Kidney capillary endothelial cell (primary cell): ENCODE data around the gene POLE2.
"Not testable (repeated sequence)": the region's sequence is repeated elsewhere in the genome, so short reads cannot be mapped to it uniquely, and the experiment has no call there.

ENCODE experiments used
- DNase-seq: peaks from one replicate; pipeline ENCODE4 v3.0.0-alpha.2; 2018; ENCODE audit warnings: low spot score

POLE2 gene

DNA sequence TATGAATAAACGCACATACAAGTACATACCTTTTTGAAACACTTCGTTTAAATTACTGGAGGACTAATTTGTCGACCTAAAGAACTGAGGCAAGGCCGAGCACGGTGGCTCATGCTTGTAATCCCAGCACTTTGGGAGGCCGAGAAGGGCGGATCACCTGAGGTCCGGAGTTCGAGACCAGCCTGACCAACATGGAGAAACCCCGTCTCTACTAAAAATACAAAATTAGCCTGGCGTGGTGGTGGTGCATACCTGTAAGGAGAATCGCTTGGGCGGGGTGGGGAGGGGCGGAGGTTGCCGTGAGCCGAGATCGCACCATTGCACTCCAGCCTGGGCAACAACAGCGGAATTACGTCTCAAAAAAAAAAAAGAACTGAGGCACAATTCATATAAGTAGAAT, 68.7 kb downstream of the POLE2 start:
- not testable (repeated sequence) for DNase-seq

DNA sequence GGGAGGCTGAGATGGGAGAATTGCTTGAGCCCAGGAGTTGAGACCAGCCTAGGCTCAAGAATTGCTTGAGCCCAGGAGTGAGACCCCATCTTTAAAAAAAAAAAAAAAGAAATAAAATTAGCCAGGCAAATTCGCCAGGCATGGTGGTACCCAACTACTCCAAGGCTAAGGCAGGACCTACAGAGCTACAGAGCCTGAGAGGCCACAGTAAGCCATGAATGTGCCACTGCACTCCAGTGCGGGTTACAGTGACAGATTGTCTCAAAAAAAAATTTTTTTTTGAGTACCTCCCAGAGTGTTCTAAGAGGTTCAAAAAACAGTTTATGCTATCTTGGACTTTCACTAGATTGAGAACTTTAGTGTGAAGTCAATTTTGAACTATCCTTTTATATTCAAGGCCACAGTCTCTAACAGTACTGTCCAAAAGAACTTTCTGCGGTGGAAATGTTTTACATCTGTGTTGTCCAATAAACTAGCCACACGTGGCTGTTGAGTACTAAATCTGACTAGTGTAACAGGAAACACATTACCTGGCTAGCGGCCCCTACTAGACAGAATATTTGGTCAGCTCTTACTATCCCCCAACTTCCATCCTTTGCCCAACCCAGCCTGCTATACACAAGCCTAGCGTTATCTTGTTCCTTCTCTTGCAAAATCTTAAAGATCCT, 70.0 kb downstream of the POLE2 start:
- no peak for DNase-seq

DNA sequence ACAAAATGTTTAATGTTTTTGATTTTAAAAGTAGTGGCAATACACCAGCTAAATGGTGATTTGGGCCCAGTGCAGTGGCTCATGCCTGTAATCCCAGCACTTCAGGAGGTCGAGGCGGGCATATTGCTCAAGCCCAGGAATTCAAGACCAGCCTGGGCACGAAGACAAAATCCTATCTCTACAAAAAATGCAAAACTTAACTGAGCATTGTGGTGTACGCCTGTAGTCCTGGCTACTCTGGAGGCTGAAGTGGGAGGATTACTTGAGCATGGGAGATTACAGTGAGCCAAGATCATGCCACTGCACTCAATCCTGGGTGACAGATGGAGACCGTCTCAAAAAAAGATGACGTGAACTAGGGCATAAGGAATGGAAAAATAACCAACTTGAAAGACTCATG, 72.2 kb downstream of the POLE2 start:
- DNase-seq = no peak

DNA sequence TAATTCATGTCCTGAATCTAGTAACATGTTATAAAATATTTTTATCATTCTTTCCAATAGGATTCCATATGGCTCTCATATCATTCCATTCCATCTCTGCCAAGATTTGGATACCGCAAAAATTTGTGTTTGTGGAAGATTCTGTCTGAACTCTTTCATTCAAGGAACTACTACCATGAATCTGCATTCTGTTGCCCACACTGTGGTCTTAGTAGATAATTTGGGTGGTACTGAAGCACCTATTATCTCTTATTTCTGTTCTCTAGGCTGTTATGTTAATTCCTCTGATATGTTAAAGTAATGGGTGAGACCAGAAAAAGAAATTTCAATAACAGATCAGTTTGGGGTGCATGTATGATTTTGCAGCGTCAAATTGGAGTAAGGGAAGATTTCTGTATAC, 73.8 kb downstream of the POLE2 start:
- DNase-seq = no peak

DNA sequence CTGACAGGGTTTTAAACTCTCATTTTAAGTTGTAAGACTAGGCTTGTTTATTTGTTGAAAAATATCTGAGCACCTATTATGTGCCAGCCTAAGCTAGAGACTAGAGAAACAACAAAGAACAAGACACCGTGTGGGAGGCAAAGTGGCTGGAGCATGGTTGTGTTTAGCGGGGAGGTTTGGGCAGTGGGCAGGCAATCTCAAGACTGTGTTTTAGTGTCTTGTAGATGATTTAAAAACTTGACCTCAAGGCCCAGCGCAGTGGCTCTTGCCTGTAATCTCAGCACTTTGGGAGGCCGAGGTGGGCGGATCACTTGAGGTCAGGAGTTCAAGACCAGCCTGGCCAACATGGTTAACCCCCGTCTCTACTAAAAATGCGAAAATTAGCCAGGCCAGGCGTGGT, 75.3 kb downstream of the POLE2 start:
- DNase-seq = no peak

DNA sequence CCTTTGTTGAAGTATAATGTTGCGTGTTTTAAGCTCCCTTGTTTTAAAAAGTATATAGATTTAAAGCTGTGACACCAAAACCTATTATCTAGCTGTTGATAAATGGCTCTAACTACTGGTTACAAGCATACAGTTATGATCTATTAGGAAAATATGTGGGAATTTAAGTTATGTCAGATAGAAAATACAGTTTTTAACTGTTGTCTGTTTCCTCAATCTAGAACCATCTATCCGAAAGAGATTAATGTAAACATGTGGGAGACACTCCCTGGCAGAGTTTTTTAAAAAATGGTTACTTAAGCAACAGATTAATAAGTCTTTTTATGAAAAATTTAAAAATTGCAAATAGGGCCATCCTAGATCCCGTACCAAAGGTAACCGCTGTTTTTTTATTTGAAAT, 75.8 kb downstream of the POLE2 start:
- DNase-seq = no peak

DNA sequence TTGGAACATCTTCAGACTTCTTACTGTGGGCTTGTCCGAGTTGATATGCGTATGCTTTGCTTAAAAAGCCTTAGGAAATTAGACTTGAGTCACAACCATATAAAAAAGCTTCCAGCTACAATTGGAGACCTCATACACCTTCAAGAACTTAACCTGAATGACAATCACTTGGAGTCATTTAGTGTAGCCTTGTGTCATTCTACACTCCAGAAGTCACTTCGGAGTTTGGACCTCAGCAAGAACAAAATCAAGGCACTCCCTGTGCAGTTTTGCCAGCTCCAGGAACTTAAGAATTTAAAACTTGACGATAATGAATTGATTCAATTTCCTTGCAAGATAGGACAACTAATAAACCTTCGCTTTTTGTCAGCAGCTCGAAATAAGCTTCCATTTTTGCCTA, 80.4 kb downstream of the POLE2 start:
- DNase-seq = no peak

DNA sequence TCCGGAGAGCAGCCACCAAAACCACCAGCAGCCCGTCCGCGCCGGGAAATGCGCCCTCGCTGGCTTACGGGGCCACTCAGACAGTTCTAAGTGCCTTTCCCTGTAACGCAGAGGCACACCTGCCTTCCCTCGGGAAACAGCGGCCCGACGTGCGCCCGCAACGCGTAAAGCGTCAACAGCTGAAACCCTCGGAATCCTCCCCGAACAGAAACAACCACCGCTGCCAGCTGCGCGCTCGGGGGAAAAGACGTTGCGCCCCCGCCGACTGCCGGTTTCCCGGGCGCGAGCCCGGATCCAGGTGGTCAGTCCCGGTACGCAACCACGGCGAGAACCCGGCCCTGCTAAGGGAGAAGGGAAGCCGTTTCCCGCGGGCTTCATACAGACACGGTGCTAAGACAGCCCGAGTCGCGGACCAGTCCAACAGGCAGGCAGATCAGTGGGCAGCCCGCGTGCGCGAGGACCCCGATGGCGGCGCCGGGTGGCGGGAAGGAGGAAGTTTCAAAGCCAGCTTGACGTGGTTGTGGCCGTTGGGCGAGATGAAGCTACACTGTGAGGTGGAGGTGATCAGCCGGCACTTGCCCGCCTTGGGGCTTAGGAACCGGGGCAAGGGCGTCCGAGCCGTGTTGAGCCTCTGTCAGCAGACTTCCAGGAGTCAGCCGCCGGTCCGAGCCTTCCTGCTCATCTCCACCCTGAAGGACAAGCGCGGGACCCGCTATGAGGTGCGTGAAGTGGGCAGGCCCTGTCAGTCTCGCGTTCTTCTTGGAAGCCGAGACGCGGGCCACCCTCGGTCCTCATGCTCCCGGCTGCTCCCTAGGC, 89.3 kb downstream of the POLE2 start, which contains the start of gene LRR1:
Gene LRR1 (plus strand): TSS at position 456 of the 816 bp plus-strand sequence. CDS start 81 bp downstream, at position 537.
- peak; percentile 80 for DNase-seq

DNA sequence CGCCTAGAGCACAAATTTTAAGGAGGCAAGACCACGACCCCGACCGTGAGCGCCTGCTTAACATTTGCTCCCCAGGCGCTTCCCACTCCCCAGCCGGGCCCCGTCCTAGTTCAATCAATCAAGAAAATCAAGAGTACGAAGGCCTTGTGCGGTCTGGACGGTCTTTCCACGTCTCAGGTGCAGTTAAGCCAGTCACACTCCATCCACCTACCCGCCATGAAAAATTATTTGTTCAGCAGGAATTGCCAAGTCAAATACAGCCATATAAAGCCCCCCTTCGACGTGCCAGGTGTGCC, 89.9 kb downstream of the POLE2 start:
- no peak for DNase-seq

DNA sequence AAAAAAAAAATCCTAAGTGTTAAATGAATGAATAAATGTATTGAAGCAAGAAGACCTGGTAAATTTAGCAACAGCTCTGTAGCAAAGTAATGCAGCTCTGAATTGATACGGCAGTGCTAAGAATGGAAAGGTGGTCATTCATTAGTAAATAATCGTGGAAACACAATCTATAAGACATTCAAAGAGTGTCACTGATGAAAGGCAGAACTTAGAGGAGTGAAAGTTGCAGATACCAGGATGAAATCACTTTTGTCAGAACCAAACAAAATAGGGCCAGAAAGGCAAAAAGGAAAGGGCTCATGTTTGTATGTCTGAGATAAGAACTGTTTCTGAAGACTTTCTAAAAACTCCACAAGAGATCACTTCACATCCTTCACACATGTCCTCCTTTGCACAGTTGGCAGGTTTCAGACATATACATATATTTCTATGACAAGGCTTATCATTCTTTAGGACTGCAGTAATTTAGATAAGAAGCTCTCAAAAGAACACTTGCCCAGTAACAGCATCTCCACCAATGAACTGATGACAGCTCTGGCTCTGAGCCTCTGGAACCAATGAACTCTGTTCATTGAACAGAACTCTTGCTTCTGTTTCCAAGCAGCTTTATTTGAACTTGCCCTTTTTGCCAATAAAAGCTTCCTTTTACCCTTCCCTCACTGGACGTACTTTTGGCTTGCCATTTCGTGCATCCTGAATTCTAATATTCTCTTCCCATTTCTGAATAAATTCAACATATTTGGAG, 93.5 kb downstream of the POLE2 start:
- DNase-seq = no peak
